HG02884 (cell line): Measurements from ENCODE around the gene DAGLB.

Source experiments
- ATAC-seq: cut with Tn5 transposase; IDR thresholded peaks from one replicate; pipeline ENCODE4 v1.9.1; 2021; ENCODE audit warnings: mild to moderate bottlenecking, moderate library complexity; ENCODE audit not compliant: unreplicated experiment

DAGLB gene

DNA sequence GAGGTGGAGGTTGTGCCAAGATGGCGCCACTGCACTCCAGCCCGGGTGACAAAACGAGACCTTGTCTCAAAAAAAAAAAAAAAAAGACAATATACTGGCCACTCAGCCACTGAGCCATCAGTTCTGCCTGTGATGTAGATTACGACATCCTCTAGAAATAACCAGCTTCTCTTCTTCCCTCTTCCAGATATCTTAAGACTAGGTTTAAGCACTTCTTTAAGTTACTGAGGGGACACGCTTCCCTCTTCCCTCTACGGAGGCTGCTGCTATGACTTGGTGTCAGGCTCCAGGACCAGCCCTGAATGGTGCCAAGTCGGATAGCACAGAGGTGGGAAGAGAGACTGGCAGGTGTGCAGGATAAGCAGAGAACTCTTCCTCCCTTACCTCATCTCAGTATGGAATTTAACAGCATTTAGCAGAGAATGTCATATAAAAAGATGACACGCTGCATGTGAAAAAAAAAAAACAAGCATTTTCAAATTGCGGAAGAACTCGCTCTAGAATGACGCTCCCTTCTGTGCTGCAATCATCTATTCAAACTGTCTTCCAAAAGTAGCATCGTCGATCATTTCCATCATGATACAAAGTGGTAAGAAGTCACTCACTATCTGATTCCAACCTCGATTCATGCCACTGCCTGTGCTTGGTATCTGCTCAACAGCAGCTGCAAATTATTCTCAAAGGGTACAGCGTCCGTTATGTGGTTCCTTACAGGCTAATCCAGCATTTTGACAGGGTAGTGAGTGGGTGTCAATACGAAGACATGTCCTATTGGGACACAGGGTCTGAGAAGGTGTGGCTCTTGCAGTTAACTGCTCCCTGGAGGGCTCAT, 13.8 kb downstream of the DAGLB start:
- ATAC-seq = no peak

DNA sequence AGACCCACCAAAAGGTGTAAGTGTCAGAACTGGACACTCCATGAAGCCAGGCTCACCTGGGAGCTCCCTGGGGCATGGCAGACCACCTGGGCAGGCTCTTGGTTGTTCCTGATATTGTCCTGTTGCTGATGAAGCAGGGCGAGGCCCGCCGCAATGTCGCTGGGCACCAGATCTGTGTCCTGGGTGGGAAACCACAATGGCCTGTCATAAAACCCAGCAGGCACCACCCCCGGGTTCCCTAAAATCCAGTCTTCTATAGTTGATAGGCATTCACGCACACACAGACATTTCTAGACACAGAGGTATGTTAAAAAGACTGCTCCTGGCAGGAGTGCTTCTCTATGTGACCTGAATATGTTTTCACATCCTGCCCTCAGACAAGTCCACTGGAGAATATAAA, 15.0 kb downstream of the DAGLB start:
- ATAC-seq = no peak

DNA sequence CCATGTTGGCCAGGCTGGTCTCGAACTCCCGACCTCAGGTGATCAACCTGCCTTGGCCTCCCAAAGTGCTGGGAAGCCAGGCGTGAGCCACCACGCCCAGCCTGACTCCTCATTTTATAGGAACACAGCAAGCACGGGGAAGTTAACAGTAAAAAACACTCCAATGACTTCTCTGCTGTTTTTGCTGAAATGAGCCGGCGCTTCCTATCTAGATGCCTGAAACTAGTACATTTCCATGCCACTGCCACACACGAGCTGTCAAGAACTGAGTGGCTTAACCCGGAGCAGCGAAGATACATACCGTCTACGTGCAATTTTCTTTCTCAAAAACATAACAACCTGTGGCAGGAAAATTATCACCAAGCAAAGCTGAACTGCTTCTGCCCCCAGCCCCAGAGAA, 16.8 kb downstream of the DAGLB start:
- no peak for ATAC-seq

DNA sequence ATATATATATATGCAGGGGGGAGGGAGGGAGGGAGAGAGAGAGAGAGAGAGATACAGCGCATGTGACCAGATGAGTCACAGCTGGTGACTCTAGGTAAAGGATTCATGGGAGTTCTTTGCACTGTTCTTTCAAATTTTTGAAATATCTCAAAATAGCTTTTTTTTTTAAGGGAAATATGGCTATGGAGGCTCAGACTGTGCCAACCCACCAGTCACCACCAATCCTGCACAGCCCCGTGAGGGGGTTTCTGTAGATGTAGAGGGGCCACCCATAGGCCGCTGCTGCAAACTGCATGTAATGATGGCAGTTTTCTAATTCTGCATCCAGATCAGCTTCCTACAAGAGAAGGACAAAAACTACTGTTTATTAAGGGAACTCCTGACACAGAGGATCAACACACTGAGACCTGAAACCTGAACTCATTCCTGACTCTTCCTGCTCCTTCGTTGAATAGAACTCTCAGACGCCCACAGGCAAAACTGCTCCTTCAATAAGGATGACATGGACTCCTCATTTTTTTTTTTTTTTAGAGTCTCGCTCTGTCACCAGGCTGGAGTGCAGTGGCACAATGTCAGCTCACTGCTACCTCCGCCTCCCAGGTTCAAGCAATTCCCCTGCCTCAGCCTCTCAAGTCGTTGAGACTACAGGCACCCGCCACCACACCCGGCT, 17.3 kb downstream of the DAGLB start:
- ATAC-seq = no peak

DNA sequence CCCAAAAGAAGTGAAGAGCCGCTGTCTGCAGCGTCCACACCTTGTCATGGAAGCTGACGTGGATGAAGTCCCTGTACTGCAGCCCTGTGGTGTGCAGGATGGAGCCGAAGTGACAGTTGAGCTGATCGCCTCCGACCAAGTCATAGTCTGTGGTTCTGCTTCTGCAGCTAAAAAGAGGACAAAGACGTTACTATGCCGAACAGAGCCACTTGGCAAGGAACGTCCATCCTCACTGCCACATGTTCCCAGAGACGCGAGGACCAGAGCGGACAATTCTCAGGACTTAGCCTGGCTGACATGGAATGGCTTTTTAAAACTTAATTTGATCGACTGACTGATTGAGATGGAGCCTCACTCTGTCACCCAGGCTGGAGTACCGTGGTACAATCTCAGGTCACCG, 21.8 kb downstream of the DAGLB start:
- ATAC-seq = no peak

DNA sequence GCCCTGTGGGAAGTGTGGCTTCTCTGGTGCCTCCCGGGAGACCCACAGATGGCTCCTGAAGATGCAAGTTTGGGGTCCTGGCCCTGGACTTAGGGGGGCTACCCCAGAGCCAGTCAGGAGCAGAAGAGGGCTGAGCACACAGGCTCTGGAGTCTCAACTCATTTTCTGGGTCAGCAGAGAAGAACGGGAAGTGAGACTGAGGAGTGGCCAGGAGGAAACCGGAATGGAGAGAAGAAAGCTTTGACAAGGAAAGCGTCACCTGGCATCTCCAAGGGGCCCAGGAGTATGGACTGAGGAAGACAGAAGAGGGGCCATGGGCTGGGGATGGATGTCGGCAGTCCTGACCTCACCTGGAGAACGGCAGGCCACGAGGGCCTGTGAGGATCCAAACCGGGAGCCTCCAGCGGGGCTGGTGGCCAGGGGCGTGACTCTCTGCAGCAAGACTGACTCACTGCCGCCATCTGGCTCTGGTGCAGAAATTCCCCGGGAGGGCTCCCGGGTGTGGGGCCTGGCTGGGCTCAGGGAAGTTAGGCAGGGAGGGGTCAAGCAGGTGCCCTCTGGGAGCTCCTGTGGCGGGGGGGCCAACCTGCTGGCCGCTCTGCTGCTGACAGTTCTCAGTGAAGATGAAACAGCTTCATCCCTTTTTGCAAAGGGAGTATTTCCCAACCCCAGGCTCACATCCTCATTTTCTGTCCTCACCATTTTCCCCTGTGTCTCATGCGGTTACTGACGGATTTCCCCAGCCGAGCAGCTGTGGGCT, 23.6 kb downstream of the DAGLB start:
- ATAC-seq = no peak

DNA sequence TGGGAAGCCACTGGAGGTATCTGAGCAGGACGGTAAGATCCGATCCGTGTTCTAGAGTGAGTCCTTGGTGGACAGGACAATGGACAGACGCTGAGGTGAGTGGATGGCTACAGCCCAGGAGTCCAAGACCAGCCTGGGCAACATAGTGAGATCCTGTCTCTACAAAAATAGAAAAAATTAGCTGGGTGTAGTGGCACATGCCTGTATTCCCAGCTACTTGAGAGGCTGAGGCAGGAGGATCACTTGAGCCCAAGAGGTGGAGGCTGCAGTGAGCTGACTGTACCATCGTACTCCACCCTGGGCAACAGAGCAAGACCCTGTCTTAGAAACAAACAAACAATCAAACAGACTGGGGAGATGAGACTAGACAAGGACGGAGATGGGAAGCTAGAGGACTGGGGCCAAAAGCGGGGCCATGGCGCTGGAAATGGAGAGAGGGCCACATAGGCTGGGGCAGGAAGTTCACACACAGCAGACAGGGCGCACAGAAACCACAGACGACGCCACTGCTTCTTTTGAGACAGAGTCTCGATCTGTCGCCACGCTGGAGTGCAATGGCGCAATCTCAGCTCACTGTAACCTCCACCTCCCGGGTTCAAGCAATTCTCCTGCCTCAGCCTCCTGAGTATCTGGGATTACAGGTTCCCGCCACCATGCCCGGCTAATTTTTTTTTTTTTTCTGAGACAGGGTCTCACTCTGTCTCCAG, 24.7 kb downstream of the DAGLB start:
- no peak for ATAC-seq

DNA sequence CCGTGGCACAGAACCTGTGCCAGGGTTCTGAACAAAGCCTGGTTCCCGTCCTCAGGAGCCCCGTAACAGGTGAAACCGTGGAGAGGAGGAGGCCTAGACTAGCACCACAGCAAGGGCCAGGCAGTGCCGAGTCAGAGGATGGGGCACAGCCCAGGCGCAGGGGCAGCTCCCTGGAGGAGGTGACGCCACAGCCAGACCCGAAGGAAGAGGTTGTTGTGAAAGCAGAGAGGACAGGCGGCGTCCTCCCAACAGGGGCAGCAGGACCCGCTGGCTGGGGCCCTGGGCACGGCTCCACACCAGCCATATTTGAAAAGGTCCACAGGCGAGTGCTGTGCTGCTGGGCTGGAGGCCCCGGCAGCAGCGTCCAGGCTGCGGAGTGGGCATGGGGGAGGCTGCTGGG, 25.7 kb downstream of the DAGLB start:
- ATAC-seq = no peak

DNA sequence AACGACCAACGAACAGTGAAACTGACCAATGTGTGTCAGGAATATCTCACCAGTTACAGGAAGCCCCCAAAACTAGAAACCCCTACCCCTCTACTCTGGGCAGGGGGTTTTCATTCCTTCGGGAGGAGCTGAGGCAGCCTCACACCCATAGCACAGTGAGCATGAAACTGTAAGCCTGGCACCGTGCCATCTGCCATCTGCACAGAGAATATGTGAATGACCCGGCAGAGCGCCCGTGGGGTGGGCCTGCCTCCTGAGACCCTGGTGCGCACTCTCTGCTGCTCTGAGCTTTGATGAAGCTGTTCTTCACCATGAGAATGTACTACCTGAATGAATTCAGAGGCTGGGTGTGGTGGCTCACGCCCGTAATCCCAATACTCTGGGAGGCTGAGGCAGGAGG, 27.1 kb downstream of the DAGLB start:
- no peak for ATAC-seq

DNA sequence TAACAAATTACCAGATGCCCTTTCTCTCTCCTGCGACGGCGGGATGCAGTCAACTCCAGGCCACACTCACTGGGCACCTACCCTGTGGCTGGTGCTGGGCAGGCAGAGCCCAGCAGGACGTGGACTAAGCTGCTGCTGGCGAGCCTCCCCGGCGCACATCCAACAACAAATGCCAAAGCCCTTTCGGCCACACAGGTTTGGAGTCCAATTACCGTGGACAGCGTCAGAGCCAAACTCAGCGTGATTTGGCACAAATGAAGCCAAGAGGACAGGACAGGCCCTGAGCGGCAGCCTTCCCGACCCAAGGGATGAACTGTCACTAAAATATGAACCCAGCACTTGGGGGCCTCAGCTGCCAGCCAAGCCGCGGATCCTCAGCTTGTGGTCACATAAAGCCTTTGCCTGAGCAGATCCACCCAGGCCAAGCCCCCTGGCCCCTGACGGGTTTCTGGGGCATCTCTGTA, 28.4 kb downstream of the DAGLB start:
- no peak for ATAC-seq

DNA sequence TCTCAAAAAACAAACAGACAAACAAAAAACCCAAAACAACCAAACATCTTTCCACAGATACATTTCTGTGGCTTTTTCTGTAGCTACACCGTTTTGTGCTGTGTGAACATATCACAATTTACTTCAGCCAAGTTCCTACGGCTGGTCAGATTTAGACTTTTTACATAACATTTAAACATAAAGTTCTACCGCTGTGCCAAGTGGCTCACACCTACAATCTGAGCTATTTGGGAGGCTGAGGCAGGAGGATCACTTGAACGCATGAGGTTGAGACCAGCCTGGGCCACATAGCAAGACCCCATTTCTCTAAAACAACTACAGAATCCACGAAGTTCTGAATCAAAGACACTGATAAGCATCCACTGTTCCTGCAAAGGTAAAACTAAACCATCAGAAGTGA, 30.3 kb downstream of the DAGLB start:
- ATAC-seq = no peak

DNA sequence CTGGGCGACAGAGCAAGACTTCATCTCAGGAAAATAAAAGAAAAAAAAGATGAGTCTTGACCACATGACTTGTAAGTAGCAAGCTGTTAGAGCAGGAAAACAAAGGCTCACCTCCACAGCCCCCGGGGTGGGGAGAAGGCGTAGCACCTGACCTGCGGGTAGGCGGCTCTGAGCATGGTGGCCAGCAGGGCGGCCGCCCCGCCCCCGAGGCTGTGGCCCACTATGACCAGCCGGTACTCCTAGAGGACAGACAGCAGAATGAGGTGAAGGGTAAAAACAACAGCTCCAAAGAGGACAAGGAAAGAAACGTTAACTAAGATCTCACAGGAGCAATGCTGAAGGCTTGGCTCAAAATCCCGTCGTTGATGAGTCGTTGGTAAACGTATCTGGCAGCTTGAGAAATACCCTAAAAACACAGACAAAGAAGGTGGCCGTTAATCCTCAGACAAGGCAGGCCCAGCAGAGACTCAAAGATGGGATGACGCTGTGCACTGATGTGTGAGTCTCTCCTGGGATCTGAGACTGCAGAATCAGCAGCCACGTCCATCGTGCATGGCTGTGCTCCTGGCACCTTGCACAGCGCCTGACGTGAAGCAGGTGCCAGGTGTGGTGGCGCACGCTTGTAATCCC, 31.1 kb downstream of the DAGLB start:
- ATAC-seq = no peak

DNA sequence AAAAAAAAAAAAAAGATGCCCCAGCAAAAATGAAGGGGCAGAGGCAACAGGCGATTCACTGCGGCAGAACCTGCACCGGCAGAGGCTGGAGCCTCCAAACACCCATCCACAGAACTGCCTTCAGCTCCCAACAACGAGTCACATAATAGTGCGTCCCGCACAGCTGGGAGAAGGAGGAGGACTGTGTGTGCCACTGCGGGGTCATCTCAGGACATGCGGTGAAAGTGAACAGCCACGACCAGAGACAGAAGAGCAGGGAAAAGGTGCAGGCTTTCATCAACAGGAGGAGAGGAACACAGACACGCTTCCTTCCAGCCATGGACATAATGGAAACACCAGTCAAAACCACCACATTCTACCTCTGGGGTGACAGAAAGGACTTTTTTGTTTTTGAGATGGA, 34.1 kb downstream of the DAGLB start:
- ATAC-seq = no peak

DNA sequence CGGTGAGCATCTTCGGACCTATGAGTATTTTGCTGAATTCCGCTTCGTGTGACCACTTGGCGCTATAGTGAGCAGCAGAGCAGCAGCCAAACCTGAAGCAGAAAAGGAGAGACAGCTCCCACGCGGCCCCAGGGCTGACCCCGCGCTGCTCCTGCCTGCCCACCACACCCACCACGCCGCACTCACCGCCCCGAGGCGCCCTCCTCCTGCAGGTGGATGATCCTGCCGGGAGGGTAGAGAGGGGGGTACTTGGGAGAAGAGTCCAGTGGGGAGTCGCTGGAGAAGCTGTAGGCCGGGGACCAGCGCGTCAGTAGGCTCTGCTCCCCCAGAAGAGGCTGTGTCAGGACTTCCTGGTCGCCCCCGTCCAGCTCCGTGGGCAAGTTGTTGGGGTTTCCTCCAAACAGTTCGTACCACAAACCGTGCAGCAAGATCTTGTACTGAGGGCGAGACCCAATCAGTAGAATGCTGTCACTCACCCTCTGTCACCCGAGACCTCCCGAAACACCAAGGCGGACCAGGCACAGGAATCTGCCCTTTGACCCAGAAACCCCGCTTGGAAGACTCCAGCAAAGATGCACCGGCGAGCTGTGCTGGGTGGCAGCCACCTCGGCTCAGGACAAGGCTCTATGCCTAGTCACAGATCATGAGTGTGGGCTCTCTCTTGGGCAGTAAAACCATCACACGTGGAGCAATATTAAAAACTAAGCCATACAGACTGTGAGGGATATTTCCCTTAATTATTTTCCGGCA, 37.6 kb downstream of the DAGLB start:
- no peak for ATAC-seq

DNA sequence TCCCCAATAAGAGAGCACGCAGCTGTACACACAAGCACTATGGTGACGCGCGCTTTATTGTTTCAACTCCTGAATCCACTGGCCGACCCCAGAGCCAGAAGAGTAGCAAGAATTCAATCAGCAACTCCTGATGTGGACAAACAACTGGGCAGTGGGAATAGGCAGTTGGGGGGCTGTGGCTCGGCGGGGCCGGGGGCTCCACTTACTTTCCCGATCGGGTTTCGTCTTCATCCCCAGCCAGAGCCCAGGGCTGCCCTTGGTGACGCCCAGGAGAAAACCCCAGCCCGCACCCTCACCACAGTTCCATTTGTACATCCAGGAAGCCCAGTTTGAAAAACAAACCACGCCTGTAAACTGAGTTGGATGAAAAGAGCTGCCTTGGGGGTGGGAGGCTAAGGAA, 38.7 kb downstream of the DAGLB start:
- no peak for ATAC-seq

DNA sequence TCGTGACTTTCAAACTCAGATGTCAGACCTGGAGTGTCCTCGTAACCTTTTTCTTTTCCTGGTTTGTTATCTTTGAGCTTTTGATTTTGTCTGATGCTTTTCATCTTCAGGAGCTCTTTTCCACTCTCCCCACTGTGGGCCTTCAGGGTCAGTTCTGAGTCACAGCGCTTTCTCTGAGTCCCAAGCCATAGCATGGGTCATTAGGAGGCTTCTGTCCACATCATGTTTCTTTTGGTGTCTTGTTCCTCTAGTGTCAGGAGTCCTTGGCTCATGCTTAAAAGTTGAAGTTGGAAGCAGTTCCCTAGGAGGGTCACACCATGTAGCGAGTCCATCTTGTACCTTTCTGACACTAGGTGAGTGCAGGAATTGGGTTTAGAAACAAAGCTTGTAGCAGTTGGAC, 40.3 kb downstream of the DAGLB start:
- no peak for ATAC-seq

DNA sequence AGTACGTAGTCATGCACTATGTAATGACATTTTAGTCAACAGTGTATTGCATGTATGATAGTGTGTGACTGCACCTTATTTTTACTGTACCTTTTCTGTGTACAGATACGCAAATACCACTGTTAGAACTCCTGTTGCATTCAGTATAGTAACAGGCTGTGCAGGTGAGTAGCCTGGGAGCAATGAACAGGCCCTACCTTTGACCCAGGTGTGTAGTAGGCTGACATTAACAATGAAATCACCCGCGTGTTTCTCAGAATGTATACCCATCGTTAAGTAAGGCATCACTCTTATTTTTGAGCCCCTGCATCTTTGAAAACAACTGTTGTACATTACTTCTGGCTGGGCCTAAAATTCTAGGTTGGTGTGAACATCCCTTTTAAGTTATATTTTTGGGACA, 41.6 kb downstream of the DAGLB start:
- ATAC-seq = no peak

DNA sequence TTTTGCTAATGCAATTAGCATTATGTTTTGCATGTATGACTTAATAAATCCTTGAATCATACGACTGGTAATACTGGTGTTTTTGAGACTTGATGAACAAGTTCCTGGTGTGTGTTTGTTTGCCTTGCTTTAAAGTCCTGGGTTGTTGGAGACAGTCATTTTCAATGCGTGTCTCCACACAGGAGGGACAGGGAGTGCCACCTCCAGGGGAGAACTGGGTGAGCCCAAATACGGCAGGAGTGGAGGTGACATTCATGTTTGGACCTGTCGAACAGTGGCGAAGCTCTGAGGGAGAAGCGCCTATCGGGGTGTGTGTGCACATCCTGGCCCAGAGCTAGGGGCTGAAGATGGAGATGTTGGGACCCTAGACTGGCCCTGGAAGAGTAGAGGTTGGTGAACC, 43.8 kb downstream of the DAGLB start:
- ATAC-seq = no peak

DNA sequence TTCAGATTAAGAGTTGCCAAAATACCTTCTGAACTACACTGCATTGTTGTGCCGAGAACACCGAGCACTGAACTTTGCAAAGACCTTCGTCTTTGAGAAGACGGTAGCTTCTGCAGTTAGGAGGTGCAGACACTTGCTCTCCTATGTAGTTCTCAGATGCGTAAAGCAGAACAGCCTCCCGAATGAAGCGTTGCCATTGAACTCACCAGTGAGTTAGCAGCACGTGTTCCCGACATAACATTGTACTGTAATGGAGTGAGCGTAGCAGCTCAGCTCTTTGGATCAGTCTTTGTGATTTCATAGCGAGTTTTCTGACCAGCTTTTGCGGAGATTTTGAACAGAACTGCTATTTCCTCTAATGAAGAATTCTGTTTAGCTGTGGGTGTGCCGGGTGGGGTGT, 45.0 kb downstream of the DAGLB start:
- no peak for ATAC-seq

DNA sequence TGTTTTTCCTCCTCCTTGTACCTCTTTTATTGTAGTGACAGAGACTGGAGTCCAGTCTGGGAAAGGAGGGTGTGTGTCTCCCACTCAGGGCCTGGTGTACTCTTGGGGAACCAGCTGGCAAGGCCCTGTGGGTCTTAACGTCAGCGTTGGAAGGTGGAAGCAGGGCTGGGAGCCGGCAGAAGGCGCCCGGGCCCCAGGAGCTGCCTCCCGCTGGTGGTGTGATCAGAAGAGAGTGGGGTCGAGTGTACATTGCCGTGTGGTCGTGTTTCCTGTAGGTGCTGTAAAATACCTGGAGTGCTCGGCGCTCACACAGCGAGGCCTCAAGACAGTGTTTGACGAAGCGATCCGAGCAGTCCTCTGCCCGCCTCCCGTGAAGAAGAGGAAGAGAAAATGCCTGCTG, 45.7 kb downstream of the DAGLB start:
- no peak for ATAC-seq
